ENCODE results near the gene CISTR.
A peak's percentile ranks its signal among the peaks of the same experiment; 100 is the strongest.

Gene CISTR

GRCh38 chr12:53729644-53730043, 22.1 kb downstream of the CISTR start:
- H3K9me3 ChIP-seq (ENCODE audit: control insufficient read depth, insufficient read depth, low read length), result no peaks in the 10 kb centered on the region
- no peaks in the 10 kb centered on the region for H3F3A ChIP-seq (ENCODE audit: control insufficient read depth, insufficient read depth)
- H3K4me1 ChIP-seq (ENCODE audit: control insufficient read depth, low read length), result peaks cover 28% of the 10 kb centered on the region
- H3K27me3 ChIP-seq (ENCODE audit: control insufficient read depth, low read length), result no peaks in the 10 kb centered on the region
- TF ChIP-seq CTCF (IDR thresholded peaks at IDR 0.05; ENCODE audit: low read depth, low read length, poor library complexity, severe bottlenecking) (no peak), EZH2phosphoT487 (IDR thresholded peaks at IDR 0.05; ENCODE audit: borderline replicate concordance, low read length) (no peak)
- H3K4me2 ChIP-seq (ENCODE audit: low read length), result no peak overlapping the region
- no peak overlapping the region for H3K27ac ChIP-seq (ENCODE audit: low read depth, low read length)
- H3K9me2 ChIP-seq (replicated peaks; ENCODE audit: control insufficient read depth, low read length), result no peaks in the 10 kb centered on the region; the same call in 1 of the 2 replicates
- no peaks in the 10 kb centered on the region for H3K36me3 ChIP-seq (ENCODE audit: control insufficient read depth, low read length)
- H4K20me1 ChIP-seq (ENCODE audit: control insufficient read depth, insufficient read depth, low read depth, low read length), result no peaks in the 10 kb centered on the region
- no peak overlapping the region for H3K4me3 ChIP-seq (ENCODE audit: low read length)
- no peaks in the 10 kb centered on the region for H3K79me2 ChIP-seq (ENCODE audit: control insufficient read depth, low read length)

GRCh38 chr12:53728206-53728605, 23.6 kb downstream of the CISTR start:
- Histone ChIP-seq H3K27me3 (ENCODE audit: control insufficient read depth, low read length) (no peaks in the 10 kb centered on the region), H3K4me1 (ENCODE audit: control insufficient read depth, low read length) (peaks cover 21% of the 10 kb centered on the region), H3F3A (ENCODE audit: control insufficient read depth, insufficient read depth) (no peaks in the 10 kb centered on the region), H4K20me1 (ENCODE audit: control insufficient read depth, insufficient read depth, low read depth, low read length) (no peaks in the 10 kb centered on the region), H3K27ac (ENCODE audit: low read depth, low read length) (no peak overlapping the region), H3K9me3 (ENCODE audit: control insufficient read depth, insufficient read depth, low read length) (no peaks in the 10 kb centered on the region), H3K36me3 (ENCODE audit: control insufficient read depth, low read length) (no peaks in the 10 kb centered on the region), H3K4me2 (ENCODE audit: low read length) (peak overlapping the region; percentile 85), H3K9me2 (replicated peaks; ENCODE audit: control insufficient read depth, low read length) (no peaks in the 10 kb centered on the region; the same call in 1 of the 2 replicates), H3K79me2 (ENCODE audit: control insufficient read depth, low read length) (no peaks in the 10 kb centered on the region), H3K4me3 (ENCODE audit: low read length) (peak overlapping the region; percentile 82)
- TF ChIP-seq EZH2phosphoT487 (IDR thresholded peaks at IDR 0.05; ENCODE audit: borderline replicate concordance, low read length) (no peak), CTCF (IDR thresholded peaks at IDR 0.05; ENCODE audit: low read depth, low read length, poor library complexity, severe bottlenecking) (no peak)

GRCh38 chr12:53727310-53728041, 24.3 kb downstream of the CISTR start, which contains the start of gene CALCOCO1:
Gene CALCOCO1, minus strand, starts transcription at chr12:53727452. Its CDS starts 2,210 bp downstream, at chr12:53725242.
- H3K36me3 ChIP-seq (ENCODE audit: control insufficient read depth, low read length), result no peaks in the 10 kb centered on the region

More at GRCh38 chr12:53727310-53728041, 24.3 kb downstream of the CISTR start, which contains the start of gene CALCOCO1:
- H3K27ac ChIP-seq (ENCODE audit: low read depth, low read length), result peak within 1 kb of the TSS; percentile 30; the same call in 1 of the 2 replicates
- H3F3A ChIP-seq (ENCODE audit: control insufficient read depth, insufficient read depth), result no peaks in the 10 kb centered on the region
- peak within 1 kb of the TSS; percentile 85 for H3K4me2 ChIP-seq (ENCODE audit: low read length)
- peaks cover 21% of the 10 kb centered on the region for H3K4me1 ChIP-seq (ENCODE audit: control insufficient read depth, low read length)
- H3K79me2 ChIP-seq (ENCODE audit: control insufficient read depth, low read length), result no peaks in the 10 kb centered on the region
- no peaks in the 10 kb centered on the region for H3K9me3 ChIP-seq (ENCODE audit: control insufficient read depth, insufficient read depth, low read length)
- H3K4me3 ChIP-seq (ENCODE audit: low read length), result peak within 1 kb of the TSS; percentile 82
- H3K9me2 ChIP-seq (replicated peaks; ENCODE audit: control insufficient read depth, low read length), result no peaks in the 10 kb centered on the region; the same call in 1 of the 2 replicates
- H3K27me3 ChIP-seq (ENCODE audit: control insufficient read depth, low read length), result no peaks in the 10 kb centered on the region
- no peaks in the 10 kb centered on the region for H4K20me1 ChIP-seq (ENCODE audit: control insufficient read depth, insufficient read depth, low read depth, low read length)
- TF ChIP-seq CTCF (IDR thresholded peaks at IDR 0.05; ENCODE audit: low read depth, low read length, poor library complexity, severe bottlenecking), result no peak
- no peak for TF ChIP-seq EZH2phosphoT487 (IDR thresholded peaks at IDR 0.05; ENCODE audit: borderline replicate concordance, low read length)

Measured in DOHH2 (cell line).